Measurements from ENCODE around the gene NET1.
"Not testable (repeated sequence)": the region's sequence is repeated elsewhere in the genome, so short reads cannot be mapped to it uniquely, and the experiment has no call there.

- TF ChIP-seq EZH2 (IDR thresholded peaks at IDR 0.05; ENCODE audit: insufficient read depth, poor library complexity, severe bottlenecking); EZH2phosphoT487 (IDR thresholded peaks at IDR 0.05; ENCODE audit: insufficient read depth, low read depth): not testable (repeated sequence)
These were observed 63.8 kb downstream of the NET1 start for GRCh38 chr10:5475974-5476807.

Data from GM23248 (cell line).